PC-9 (cell line): ENCODE measurements around the gene TDRD9. TPM values are rescaled to one million over a fixed set of nuclear protein-coding genes. Genes with fewer than 3 reads are reported as not detected.

ENCODE experiments used
- BruUV-seq: library from RNA; stranded (reverse); fragments of 400-500 nt; replicated peaks from 2 replicates; lab custom pipeline; 2021; lab: Mats Ljungman, UMichigan
- CTCF ChIA-PET: fragments of 300-600 bp; sonication (Branson Sonifier 250); formaldehyde crosslinking; loops from one replicate; lab custom pipeline; 2022; ENCODE audit warnings: antibody characterized with exemption; lab: Charles Lee
- POLR2A ChIA-PET: fragments of 300-600 bp; sonication (Branson Sonifier 250); formaldehyde crosslinking; loops from one replicate; lab custom pipeline; 2022; ENCODE audit warnings: antibody characterized with exemption; ENCODE audit not compliant: unreplicated experiment; lab: Charles Lee
- DNase-seq, 2 experiments: peaks; one replicate each; pipeline versions ENCODE4 v3.0.0 to v3.0.0-alpha.2; 2015 to 2022; ENCODE audit warnings: mixed read lengths in 1 of 2
- H2AFZ ChIP-seq: fragments of 200-600 bp; sonication (generic); 2 replicates; pipeline ENCODE4 v1.8.1; 2017; ENCODE audit warnings: antibody characterized with exemption
- H3F3A ChIP-seq: fragments of 200-600 bp; sonication (generic); 2 replicates; pipeline ENCODE4 v1.8.1; 2017; ENCODE audit warnings: antibody characterized with exemption, mild to moderate bottlenecking, low read depth; ENCODE audit not compliant: insufficient read depth
- H3K27ac ChIP-seq: fragments of 200-600 bp; sonication (generic); 2 replicates; pipeline ENCODE4 v1.6.1; 2016; ENCODE audit warnings: mixed run types
- H3K27me3 ChIP-seq: fragments of 200-600 bp; sonication (generic); 2 replicates; pipeline ENCODE4 v1.6.1; 2016; ENCODE audit warnings: low read depth, mixed run types; ENCODE audit not compliant: insufficient read depth
- H3K36me3 ChIP-seq: fragments of 200-600 bp; sonication (generic); 2 replicates; pipeline ENCODE4 v1.6.1; 2016; ENCODE audit warnings: low read depth, mixed run types
- H3K4me1 ChIP-seq: fragments of 200-600 bp; sonication (generic); replicated peaks from 2 replicates; pipeline ENCODE4 v1.6.1; 2016; ENCODE audit warnings: mixed run types; ENCODE audit not compliant: insufficient read depth
- H3K4me2 ChIP-seq: fragments of 200-600 bp; sonication (generic); 2 replicates; pipeline ENCODE4 v1.6.1; 2017; ENCODE audit warnings: mixed run types
- H3K4me3 ChIP-seq: fragments of 200-600 bp; sonication (generic); 2 replicates; pipeline ENCODE4 v1.6.1; 2016; ENCODE audit warnings: mixed run types
- H3K79me2 ChIP-seq: fragments of 200-600 bp; sonication (generic); 2 replicates; pipeline ENCODE4 v1.6.1; 2017; ENCODE audit warnings: low read depth, mixed run types
- H3K9me2 ChIP-seq: fragments of 200-600 bp; sonication (generic); 2 replicates; pipeline ENCODE4 v1.8.1; 2017; ENCODE audit warnings: mild to moderate bottlenecking; ENCODE audit not compliant: insufficient read depth
- H3K9me3 ChIP-seq: fragments of 200-600 bp; sonication (generic); 2 replicates; pipeline ENCODE4 v1.8.1; 2016; ENCODE audit warnings: low read depth; ENCODE audit not compliant: insufficient read depth
- H4K20me1 ChIP-seq: fragments of 200-600 bp; sonication (generic); 2 replicates; pipeline ENCODE4 v1.8.1; 2017; ENCODE audit not compliant: insufficient read depth
- EZH2 ChIP-seq: fragments of 200-600 bp; sonication (generic); IDR thresholded peaks from 2 replicates; pipeline ENCODE4 v1.8.0; 2017; ENCODE audit warnings: antibody characterized with exemption, low read depth
- intact Hi-C: fragments of 100-400 bp; cut with micrococcal nuclease; formaldehyde crosslinking; loops from one replicate; pipeline ENCODE4 v1.10.0; 2022; ENCODE audit not compliant: unreplicated experiment
- total RNA-seq: library from RNA; stranded (reverse); gene quantifications from 2 replicates; pipeline ENCODE4 v1.2.3, GENCODE V29; 2021
- TF ChIP-seq, protein P1 (sequence below): fragments of 200-600 bp; sonication (generic); conservative IDR thresholded peaks from 2 replicates; pipeline ENCODE4 v1.6.1; 2017; ENCODE audit warnings: mixed run types, antibody characterized with exemption, mild to moderate bottlenecking, moderate library complexity

Gene TDRD9
- total RNA-seq, 1 experiment from 2014 or later: 0.15 TPM

GRCh38 chr14:104092931-104093365 is 164.7 kb downstream of the TDRD9 start:
- Histone ChIP-seq H3K27ac (no peak overlapping the region), H4K20me1 (no peaks in the 10 kb centered on the region), H3K9me3 (no peaks in the 10 kb centered on the region), H3K4me3 (no peak overlapping the region), H3K27me3 (peaks cover 8% of the 10 kb centered on the region; the same call in 1 of the 2 replicates), H3K4me2 (no peak overlapping the region), H3F3A (no peaks in the 10 kb centered on the region), H2AFZ (no peak overlapping the region), H3K79me2 (no peaks in the 10 kb centered on the region), H3K36me3 (no peaks in the 10 kb centered on the region), H3K4me1 (no peaks in the 10 kb centered on the region), H3K9me2 (no peaks in the 10 kb centered on the region)
- ChIA-PET POLR2A (no interaction called here), CTCF (interaction anchor here (0.6 to 0.7 kb wide), 3 partner anchors 15 to 51 kb away, joined by 3 to 7 read pairs (median 4); no protein-coding TSS in a partner anchor)
- TF ChIP-seq, protein P1, sequence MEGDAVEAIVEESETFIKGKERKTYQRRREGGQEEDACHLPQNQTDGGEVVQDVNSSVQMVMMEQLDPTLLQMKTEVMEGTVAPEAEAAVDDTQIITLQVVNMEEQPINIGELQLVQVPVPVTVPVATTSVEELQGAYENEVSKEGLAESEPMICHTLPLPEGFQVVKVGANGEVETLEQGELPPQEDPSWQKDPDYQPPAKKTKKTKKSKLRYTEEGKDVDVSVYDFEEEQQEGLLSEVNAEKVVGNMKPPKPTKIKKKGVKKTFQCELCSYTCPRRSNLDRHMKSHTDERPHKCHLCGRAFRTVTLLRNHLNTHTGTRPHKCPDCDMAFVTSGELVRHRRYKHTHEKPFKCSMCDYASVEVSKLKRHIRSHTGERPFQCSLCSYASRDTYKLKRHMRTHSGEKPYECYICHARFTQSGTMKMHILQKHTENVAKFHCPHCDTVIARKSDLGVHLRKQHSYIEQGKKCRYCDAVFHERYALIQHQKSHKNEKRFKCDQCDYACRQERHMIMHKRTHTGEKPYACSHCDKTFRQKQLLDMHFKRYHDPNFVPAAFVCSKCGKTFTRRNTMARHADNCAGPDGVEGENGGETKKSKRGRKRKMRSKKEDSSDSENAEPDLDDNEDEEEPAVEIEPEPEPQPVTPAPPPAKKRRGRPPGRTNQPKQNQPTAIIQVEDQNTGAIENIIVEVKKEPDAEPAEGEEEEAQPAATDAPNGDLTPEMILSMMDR: no peak
- TF ChIP-seq EZH2: no peak
- no TSS peak for BruUV-seq
- DNase-seq: no peak
- intact Hi-C loops: no loop called here

- ChIA-PET POLR2A (interaction anchor here (0.7 kb wide), 1 partner anchor 15 kb away, joined by 5 read pairs; no protein-coding TSS in a partner anchor), CTCF (interaction anchor here (0.6 to 0.7 kb wide), 4 partner anchors 16 to 50 kb away, joined by 3 to 7 read pairs (median 4); no protein-coding TSS in a partner anchor)
- DNase-seq: no peak
- intact Hi-C loops: loop anchor here (1.0 kb wide), 1 partner anchor 38 kb away; no protein-coding TSS in a partner anchor
- Histone ChIP-seq H3K27me3 (peaks cover 8% of the 10 kb centered on the region; the same call in 1 of the 2 replicates), H3K9me2 (no peaks in the 10 kb centered on the region), H3F3A (no peaks in the 10 kb centered on the region), H3K79me2 (no peaks in the 10 kb centered on the region), H3K9me3 (no peaks in the 10 kb centered on the region), H4K20me1 (no peaks in the 10 kb centered on the region), H3K4me1 (no peaks in the 10 kb centered on the region), H3K4me2 (no peak overlapping the region), H3K36me3 (no peaks in the 10 kb centered on the region), H3K27ac (no peak overlapping the region), H2AFZ (no peak overlapping the region), H3K4me3 (no peak overlapping the region)
- no TSS peak for BruUV-seq
- no peak for TF ChIP-seq EZH2
- TF ChIP-seq, protein P1: no peak
Observed at GRCh38 chr14:104093366-104094055, 165.3 kb downstream of the TDRD9 start.

- Histone ChIP-seq H3K4me1 (no peaks in the 10 kb centered on the region), H3K4me2 (no peak overlapping the region), H3K27ac (no peak overlapping the region), H2AFZ (no peak overlapping the region), H3K9me2 (no peaks in the 10 kb centered on the region), H3K79me2 (no peaks in the 10 kb centered on the region), H3K27me3 (peaks cover 8% of the 10 kb centered on the region; the same call in 1 of the 2 replicates), H3F3A (no peaks in the 10 kb centered on the region), H3K4me3 (no peak overlapping the region), H4K20me1 (no peaks in the 10 kb centered on the region), H3K9me3 (no peaks in the 10 kb centered on the region), H3K36me3 (no peaks in the 10 kb centered on the region)
- BruUV-seq: no TSS peak
- no peak for DNase-seq
- CTCF ChIA-PET: interaction anchor here (0.6 kb wide), 1 partner anchor 42 kb away, joined by 4 read pairs; no protein-coding TSS in a partner anchor
- TF ChIP-seq, protein P1: no peak
- no peak for TF ChIP-seq EZH2
- POLR2A ChIA-PET: interaction anchor here (0.7 kb wide), 1 partner anchor 14 kb away, joined by 5 read pairs; no protein-coding TSS in a partner anchor
- intact Hi-C loops: loop anchor here (1.0 kb wide), 1 partner anchor 37 kb away; no protein-coding TSS in a partner anchor
Observed at GRCh38 chr14:104094056-104094708, 165.9 kb downstream of the TDRD9 start.
